GM20000 (cell line): Measurements from ENCODE around the gene MTOR.

Experiments
- DNase-seq: peaks from one replicate; pipeline ENCODE4 v3.0.0; 2012; ENCODE audit warnings: low spot score
- CTCF ChIP-seq: IDR thresholded peaks from 2 replicates; pipeline ENCODE4 v1.5.1; 2012; ENCODE audit warnings: mild to moderate bottlenecking, control low read depth; ENCODE audit errors: extremely low read depth, missing control alignments

The MTOR gene

GRCh38 chr1:11178021-11179015 is 84.0 kb downstream of the MTOR start:
- no peak for TF ChIP-seq CTCF

GRCh38 chr1:11176081-11176706 is 86.2 kb downstream of the MTOR start:
- no peak for DNase-seq
- TF ChIP-seq CTCF = no peak

More at GRCh38 chr1:11178021-11179015, 84.0 kb downstream of the MTOR start:
- DNase-seq = no peak

- no peak for DNase-seq
- no peak for TF ChIP-seq CTCF
These were observed 86.9 kb downstream of the MTOR start for GRCh38 chr1:11175461-11175860.

- no peak for TF ChIP-seq CTCF
- DNase-seq = no peak
These were observed 87.9 kb downstream of the MTOR start for GRCh38 chr1:11174261-11174942.

- no peak for DNase-seq
- no peak for TF ChIP-seq CTCF
These were observed 92.2 kb downstream of the MTOR start for GRCh38 chr1:11170102-11170501.

GRCh38 chr1:11169202-11169601 is 93.1 kb downstream of the MTOR start:
- DNase-seq = no peak
- no peak for TF ChIP-seq CTCF
